ENCODE measurements around the gene COP1.
"Not testable (repeated sequence)": the region's sequence is repeated elsewhere in the genome, so short reads cannot be mapped to it uniquely, and the experiment has no call there.

COP1 gene

DNA sequence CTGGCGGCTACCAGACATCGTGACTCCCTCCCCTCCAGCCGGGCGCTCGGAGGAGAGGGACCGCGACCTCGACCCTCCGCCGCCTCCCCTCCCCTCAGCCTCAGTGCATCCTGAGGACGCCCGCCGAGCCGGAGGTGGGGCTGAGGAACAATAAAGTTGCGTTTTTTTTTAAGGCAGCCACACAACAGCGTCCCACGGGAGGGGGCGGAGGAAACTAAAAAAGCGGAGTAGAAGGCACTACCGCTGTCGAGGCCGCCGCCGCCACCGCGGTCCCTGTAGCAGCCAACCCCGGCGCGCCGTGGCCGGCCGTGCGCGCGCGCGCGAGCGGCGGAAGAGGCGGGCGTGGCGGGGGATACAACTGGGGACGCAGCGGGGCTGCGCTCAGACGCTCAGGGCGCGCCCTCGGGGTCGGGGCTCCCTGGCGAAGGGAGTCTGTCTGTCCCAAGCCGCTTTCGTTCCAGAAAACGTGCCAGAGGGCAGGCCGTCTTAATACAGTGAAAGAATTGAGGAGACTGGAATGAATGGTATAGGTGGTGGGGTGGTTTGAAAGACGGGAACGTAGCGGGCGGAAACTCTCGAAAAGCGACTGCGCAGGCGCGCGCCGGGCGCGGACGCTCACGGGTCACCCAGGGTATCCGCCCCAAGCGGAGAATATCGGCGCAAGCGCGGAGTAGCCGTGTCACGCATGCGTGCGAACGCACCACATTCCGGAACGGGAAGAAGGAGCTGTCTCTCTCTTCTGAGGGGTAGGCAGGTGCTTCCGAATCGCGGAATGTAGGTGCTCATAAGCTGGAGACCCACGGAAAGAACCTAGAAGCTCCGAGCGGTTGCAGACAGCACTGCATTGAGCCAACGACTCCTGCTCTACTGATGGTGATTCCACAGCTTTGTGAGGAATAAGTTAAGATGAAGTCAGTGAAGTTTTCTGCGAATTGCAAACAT is at the start of gene COP1:
COP1 (minus strand) TSS at position 326 of the 942 bp plus-strand sequence; CDS start at position 18, 308 bp downstream.
- peak; percentile 94 for DNase-seq (ENCODE audit: low read depth)

DNA sequence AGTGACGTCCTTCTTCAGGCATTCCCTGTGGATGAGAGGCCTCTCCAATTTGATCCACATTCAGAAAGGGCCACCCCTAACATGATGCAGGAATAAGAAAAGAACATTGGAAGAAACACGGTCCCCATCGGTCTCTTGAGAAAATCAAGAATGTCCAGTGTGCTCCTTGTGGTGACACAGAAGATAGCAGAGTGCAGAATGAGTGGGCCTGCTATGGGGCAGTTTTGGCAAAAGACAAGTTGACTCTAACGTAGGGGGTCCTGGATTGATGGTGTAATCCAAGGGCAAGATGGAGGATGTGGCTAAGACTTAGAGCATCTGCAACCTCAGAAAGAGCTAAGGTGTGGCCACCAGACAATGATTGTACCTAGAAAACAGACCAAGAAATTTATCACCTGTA is 45.1 kb upstream of the COP1 start:
- no peak for DNase-seq (ENCODE audit: low read depth)

DNA sequence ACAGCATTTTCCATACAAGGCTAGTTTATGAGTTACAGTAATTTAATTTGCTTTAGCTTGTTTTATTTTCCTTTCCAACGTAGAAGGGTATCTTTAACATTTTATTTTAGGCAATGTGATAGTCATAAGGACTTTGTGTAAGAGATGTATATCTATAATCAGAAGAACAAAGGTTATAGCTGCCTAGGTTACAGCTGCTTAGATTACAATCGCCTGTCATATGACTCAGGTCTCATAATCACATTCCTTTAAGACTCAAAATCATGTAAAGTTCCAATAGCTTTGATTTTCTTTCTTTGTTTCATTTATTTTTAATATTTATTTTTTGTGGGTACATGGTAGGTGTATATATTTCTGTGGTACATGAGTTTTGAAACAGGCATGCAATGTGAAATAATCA is 37.8 kb upstream of the COP1 start:
- no peak for DNase-seq (ENCODE audit: low read depth)

DNA sequence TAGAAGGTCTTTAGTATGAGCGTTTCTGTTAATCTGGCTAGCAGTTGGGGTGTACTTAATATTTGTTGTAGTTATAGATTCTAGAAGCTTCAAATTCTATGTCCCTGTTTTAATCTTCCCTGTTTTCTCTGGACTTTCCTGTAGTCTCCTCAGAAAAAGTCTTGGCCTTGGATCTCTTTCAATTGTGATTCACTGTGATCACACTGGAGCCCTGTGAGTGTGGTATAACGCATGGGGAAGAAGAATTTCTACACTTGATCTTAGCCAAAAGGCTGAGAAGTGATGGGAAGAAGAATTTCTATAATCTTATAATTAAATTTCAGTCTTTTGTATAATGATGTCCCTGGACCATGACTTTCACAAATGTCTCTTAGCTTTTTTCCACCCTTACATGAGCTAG is 36.7 kb upstream of the COP1 start:
- DNase-seq (ENCODE audit: low read depth), result no peak

DNA sequence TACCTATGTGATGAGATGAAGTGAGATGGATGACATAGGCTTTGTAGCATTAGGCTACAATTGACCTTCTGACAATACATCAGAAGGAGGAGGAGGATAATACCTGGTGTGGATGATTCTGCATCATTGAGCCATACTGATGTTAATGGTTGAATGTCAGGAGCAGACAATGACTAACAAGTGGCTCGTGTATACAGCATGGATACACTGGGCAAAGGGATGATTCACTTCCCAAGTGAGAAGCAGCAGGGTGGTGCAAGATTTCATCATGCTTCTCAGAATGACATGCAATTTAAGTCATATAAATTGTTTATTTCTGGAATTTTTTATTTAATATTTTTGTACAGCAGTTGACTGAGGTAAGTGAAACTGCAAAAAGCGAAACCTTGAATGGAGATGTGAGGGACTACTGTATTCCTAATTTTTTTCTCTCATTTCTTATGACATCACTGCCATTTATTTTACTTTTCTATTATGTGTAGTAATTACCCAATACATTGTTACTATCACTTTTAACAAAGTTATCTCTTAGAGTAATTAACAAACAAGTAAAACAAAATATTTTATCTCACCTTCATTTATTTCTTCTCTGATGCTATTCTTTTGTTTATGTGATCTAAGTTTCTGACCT is 34.4 kb upstream of the COP1 start:
- DNase-seq (ENCODE audit: low read depth), result no peak

DNA sequence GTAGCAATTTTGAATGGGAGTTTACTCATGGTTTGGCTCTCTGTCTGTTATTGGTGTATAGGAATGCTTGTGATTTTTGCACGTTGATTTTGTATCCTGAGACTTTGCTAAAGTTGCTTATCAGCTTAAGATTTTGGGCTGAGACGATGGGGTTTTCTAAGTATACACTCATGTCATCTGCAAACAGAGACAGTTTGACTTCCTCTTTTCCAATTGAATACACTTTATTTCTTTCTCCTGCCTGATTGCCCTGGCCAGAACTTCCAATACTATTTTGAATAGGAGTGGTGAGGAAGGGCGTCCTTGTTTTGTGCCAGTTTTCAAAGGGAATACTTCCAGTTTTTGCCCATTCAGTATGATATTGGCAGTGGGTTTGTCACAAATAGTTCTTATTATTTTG is 26.6 kb upstream of the COP1 start:
- not testable (repeated sequence) for DNase-seq (ENCODE audit: low read depth)

DNA sequence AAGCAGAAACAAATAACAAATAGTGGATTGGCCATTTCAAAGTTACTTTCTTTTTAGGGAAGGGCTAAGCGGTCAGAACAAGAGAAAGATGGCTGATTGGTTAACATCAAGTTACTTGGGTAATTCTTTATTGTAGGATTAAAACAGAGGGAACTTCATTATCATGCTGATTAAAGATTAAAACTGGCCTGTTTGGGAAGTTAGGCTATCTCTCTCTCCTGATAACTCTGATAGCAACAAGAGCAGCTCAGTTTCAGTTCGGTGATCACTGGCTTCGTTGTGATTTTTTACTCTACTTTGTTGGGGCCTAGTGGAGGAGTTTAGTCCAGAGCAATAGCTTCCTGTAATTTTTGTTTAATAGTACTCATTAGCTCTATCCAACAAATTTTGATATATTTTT is 20.5 kb upstream of the COP1 start:
- no peak for DNase-seq (ENCODE audit: low read depth)

DNA sequence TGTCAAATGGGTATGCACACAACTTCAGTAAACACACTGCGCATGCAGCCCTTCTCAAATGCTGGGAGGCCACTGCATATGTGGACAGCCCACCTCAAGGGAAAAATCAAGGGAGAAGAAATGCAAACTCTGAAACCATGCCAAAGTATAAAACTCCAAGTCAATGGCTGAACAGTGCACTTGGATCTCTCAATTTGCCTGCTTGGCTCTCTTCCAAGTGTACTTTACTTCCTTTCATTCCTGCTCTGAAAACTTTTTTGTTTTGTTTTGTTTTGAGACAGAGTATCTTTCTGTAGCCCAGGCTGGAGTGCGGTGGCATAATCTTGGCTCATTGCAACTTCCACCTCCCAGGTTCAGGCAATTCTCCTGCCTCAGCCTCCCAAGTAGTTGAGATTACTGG is 18.8 kb upstream of the COP1 start:
- no peak for DNase-seq (ENCODE audit: low read depth)

DNA sequence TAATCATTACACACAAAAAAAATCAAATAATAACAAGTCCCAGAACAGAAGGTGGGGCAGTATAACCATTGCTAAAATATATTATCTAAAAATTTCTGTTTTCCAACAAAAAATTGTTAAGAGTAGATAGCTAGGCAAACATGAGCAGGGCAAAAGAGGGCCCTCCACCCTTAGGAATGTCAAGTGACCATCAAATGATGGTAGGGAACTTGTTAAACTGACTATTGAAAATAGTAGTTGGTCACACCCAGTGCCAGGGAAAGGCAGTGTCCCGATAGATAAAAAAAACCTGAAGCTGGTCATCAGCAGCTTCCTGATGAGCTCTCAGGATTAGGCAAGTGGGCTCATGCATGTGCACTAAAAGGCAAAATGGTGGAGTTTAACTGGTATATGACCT is 18.4 kb upstream of the COP1 start:
- DNase-seq (ENCODE audit: low read depth), result no peak

DNA sequence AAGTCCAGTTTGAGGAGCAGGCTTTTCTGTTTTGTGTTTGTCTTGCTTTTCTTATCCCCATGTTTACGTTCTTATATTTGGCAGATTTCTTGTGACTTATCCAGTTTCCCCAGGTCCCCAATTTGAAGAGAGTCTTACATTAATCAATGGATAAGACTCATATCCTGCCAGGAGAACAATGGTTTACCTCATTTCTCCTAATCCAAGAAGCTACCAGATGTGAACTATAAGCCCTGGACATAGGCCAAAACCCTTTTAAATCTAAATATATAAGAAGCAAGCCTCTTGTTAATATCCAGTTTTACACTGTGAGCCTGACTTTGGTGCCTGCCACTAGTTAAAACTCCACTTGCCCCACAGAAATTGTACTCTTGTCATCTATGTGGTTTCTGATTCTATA is 15.1 kb upstream of the COP1 start:
- DNase-seq (ENCODE audit: low read depth), result no peak

DNA sequence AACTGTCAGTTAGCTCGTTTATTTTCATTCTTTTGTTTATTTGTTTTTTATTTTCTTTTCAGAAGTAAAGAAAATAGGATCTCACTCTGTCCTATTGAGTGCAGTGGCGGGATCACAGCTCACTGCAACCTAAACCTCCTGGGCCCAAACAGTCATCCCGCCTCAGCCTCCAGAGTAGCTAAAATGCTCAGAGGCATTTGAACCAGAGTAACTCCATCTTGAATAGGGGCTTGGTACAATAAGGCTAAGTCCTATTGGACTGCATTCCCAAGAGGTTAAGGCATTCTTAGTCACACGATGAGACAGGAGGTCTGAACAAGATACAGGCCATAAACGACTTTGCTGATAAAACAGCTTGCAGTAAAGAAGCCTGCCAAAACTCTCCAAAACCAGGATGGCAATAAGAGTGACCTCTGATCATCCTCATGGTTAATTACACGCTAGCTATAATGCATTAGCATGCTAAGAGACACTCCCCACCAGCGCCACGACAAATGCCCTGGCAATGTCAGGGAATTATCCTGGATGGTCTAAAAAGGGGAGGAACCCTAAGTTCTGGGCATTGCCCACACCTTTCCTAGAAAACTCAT is 13.1 kb upstream of the COP1 start:
- DNase-seq (ENCODE audit: low read depth), result no peak

DNA sequence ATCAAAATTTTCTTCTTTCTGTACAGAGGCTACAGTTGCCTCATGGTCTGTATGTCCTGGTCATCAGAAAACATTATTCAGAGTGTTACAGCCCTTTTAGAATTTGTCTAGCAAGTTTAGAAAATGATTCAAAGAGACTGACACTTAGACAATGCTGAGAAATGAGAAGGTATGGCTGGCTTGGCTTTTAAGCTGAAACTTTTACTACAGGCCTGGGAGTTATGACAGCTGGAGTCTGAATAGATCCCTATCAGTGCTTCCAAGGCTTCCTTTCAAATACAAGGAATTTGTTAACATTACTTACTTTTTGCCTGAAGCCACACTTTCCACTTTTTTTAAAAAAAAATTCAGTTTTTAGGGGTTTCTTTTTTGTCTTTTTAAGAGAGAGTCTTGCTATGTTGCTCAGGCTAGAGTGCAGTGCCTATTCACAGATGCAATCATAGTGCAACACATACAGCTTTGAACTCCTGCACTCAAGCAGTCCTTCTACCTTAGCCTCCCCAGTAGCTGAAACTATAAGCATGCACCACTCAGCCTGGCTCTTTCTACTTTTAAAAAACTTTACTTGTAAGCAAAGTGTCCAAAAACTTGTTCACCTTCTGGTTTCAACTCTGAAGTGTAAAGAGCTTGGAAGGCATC is 10.5 kb upstream of the COP1 start:
- DNase-seq (ENCODE audit: low read depth), result no peak

DNA sequence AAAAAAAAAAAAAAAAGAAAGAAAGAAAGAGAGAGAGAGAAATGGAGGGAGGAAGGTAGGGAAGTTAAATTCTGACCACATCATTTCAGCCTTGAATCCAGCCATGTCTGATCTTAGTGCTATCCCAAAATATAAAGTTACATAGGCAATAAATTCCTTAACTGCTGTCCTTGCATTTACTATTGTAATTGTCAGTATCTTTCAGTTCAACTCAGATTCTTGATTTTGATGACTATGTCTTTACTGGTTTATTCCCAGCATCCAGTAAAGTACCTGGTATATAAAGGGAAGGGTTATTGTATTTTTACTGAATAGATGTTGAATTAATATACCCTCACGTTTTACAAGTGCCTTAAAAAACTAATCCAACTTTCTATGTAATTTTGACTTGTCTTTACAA is 8.9 kb upstream of the COP1 start:
- DNase-seq (ENCODE audit: low read depth), result no peak

DNA sequence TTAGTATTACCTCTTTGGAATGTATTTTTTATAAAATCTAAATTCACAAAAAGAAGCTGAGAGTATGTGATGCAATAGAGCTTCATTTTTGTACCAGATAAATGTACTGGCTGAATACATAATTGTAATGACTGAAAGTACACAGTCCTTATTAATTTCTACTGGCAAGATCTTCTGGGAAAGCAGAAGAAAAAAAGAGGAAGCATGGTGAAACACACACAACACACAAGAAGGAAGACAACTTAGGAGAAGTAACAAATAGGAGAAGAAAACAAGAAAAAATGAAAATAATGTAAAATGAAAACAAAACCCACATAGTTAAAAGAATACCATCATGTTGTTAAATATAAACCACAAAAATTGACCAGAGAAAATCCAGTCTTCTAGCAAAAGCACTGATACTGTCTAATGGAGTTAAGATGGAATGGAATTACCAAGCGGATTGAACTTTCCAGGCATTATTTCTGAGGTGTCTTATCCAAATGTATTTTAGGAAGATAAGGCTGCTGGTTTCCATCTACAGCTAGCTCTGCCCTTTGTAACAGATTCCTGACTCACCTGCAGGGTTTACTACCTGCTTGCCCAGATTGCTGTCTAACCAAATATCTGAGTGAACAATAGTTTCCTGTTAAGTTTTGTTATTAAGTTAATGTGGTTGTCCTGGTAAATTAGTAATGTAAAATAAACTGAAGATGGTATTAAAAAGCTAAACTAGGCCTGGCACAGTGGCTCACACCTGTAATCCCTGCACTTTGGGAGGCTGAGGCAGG is 4.5 kb upstream of the COP1 start:
- no peak for DNase-seq (ENCODE audit: low read depth)

DNA sequence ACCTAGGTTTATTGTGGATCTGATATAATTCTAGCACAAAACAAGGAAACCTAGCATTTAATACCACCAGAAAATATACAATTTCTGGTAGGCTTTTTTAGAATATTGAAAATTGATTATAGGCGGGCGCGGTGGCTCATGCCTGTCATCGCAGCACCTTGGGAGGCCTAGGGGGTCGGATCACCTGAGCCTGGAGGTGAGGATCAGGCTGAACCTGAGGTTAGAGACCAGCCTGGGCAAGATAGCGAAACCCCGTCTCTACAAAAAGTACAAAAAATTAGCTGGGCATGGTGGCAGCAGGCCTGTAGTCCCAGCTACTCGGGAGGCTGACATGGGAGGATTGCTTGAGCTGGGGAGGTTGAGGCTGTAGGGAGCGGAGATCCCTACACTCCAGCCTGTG is 948 bp upstream of the COP1 start:
- DNase-seq (ENCODE audit: low read depth), result no peak

DNA sequence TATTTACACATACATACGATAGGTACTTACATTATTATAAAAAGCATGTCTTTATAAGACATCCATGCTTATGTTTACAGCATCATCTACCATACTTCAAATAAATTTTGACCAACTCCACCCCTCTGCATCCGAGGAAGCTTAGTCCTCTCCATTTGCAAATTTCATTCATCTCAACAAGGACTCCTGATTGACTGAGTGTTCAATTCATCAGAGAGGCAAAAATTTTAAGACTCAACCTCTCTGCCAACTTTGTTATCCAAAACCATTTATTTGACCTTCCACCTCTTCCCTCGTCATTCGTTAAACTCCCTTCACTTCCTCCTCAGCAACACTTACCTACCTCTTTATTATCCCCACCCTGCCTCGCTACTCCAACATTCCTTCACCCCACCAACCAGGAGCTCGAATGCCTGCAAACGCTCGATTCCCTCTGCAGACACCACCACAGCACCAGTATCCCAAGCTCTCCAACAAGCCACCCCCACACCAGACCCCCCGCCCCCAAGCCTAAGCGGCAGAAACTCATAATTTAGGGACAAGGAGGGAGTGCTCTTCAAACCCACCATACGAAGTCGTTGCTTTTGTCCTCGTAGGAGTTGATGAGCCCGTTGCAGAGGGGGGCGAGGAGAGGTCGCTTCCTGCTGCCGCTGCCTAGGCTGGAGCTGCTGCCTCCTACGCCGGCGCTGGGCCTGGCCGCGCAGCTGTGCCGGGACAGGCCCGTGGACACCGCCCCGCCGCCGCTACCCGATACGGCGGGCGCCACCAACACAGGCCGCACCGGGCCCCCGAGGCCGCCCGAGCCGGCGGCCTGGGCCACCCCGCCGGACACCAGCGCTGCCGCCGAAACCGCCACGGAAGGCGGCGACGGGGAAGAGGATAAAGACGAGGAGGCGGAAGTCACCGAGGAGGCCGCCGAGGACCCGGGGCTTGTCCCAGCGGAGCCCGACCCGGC is 803 bp downstream of the COP1 start:
- no peak for DNase-seq (ENCODE audit: low read depth)

DNA sequence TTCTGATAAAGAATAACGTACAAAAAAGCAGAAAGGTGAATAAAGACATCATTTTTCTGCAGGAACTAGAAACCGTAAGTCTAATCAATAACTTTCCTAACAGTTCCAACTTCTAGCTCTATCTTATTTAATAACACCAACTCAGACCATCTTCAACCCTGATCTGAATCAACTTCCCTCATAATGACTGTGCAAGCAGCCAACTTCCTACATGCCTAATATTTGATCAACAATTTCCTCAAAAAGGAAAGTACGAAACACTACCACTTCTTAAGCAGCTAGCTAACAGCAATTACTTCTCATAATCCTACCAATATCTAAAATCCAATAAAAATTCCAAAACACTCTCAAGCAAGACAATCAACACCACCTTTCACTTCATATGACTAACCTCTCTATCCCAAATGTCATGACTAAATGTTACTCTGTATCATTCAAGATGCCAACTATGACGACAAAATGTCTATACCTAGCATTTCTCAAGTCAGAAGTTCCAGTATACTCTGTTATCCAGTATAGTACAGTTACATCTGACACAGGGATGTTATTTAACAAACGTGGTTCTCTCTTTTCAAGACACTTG is 1.7 kb downstream of the COP1 start:
- no peak for DNase-seq (ENCODE audit: low read depth)

DNA sequence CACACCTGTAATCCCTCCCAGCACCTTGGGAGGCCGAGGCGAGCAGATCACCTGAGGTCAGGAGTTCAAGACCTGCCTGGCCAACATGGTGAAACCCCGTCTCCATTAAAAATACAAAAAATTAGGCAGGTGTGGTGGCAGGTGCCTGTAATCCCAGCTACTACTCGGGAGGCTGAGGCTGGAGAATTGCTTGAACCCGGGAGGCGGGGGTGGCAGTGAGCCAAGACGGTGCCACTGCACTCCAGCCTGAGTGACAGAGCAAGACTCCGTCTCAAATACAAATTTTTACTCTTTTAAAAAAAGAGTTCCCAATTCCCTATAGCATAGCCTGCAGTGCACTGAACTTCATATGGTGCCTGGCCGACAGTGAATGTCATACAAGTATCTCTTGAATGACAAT is 2.4 kb downstream of the COP1 start:
- DNase-seq (ENCODE audit: low read depth), result not testable (repeated sequence)

DNA sequence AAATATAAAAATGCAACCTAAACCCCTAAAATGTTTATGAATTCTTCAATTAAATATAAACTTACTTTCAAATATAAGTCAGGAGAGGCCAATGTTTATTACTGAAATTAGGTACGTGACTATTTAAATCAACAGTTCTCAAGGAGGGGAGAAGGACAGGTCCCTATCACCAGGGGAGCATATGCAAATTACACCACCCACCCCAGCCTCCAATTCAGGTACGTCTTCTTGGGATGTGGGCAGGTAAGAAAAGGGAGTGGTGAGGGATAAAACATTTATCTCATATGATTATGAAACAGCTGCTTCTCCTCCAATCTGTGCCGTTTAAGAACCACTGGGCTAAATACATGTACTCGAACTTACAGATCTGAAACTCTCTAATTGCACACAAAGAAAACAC is 3.4 kb downstream of the COP1 start:
- DNase-seq (ENCODE audit: low read depth), result no peak

DNA sequence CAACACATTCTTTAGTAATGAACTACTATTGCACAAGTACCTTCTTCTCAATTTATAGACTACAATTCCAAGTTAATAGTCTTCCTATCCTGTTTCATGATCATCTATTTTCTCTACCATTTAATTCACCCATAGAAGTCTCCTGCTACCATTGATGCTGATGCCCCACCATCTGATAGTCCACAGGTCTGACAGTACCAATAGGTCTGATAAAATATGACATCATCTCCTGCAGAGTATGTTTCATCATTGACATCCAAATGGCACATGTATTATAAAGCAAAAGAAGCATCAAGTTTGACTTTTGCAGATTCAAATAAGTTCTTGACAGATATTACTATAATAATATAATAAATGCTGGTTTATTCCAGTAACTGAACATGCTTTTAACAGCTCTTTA is 5.5 kb downstream of the COP1 start:
- DNase-seq (ENCODE audit: low read depth), result no peak
